ENCODE measurements around the gene ZC3H13. TPM values are rescaled to one million over a fixed set of nuclear protein-coding genes. Genes with fewer than 3 reads are reported as not detected.

ZC3H13 gene
- total and polyA plus RNA-seq, 2 donors (not counting 1 experiment from before 2014, with no cell fraction given): 4.8 to 65.7 TPM

DNA sequence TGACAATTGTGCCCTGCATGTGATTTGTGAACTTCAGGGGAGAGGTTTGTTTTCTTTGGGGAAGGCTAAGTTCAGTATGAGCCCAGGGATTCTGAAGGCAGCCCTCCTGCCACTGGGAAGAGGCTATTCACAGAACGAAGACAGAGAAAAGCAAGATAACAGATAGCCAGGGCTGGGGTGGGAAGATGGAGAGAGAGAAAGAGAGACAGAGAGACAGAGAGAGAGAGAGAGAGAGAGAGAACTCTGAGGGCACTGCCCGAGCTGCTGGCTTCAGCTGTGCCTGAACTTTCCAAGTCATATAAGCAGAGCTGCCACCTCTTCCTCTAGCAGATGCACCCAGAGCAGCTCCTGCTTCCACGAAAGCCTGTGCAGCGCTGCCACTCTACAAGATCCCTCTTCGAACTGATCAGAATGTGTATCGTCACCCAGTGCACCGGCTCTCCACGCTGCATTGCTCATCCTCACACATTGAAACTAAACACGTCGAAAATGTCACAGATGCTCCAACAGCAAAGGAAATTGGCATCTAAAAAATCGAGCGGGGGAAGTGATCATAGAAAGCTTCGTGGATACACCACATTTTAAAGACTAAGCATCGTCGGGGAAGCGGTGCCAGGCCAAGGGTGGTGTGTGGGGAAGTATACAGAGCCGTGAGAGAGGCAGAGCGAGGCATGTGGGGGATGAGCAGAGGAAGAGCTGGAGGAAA, 119.2 kb downstream of the ZC3H13 start:
- TF ChIP-seq, protein P1, sequence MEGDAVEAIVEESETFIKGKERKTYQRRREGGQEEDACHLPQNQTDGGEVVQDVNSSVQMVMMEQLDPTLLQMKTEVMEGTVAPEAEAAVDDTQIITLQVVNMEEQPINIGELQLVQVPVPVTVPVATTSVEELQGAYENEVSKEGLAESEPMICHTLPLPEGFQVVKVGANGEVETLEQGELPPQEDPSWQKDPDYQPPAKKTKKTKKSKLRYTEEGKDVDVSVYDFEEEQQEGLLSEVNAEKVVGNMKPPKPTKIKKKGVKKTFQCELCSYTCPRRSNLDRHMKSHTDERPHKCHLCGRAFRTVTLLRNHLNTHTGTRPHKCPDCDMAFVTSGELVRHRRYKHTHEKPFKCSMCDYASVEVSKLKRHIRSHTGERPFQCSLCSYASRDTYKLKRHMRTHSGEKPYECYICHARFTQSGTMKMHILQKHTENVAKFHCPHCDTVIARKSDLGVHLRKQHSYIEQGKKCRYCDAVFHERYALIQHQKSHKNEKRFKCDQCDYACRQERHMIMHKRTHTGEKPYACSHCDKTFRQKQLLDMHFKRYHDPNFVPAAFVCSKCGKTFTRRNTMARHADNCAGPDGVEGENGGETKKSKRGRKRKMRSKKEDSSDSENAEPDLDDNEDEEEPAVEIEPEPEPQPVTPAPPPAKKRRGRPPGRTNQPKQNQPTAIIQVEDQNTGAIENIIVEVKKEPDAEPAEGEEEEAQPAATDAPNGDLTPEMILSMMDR (IDR thresholded peaks at IDR 0.05): no peak
- no peak for TF ChIP-seq EZH2 (IDR thresholded peaks at IDR 0.05; ENCODE audit: borderline replicate concordance, insufficient read depth, low read depth, low read length, poor library complexity, severe bottlenecking)
- intact Hi-C loops (cut with micrococcal nuclease): no loop called here
- no peaks in the 10 kb centered on the region for H3K4me1 Mint-ChIP-seq
- Histone ChIP-seq H3K4me3 (ENCODE audit: control extremely low read depth in 1 of 5, extremely low read depth in 1 of 5, insufficient read depth in 1 of 5, low read depth in 2 of 5, low read length in 4 of 5) (no peak overlapping the region), H3K79me2 (ENCODE audit: control insufficient read depth, insufficient read depth, low read length) (no peaks in the 10 kb centered on the region), H4K20me1 (ENCODE audit: control insufficient read depth, insufficient read depth, low read length, poor library complexity, severe bottlenecking) (no peaks in the 10 kb centered on the region), H3K36me3 (replicated peaks in 1 of 2; ENCODE audit: control extremely low read depth in 1 of 2, control insufficient read depth in 1 of 2, extremely low read depth in 1 of 2, insufficient read depth in 2 of 2, low read length in 1 of 2) (no peaks in the 10 kb centered on the region), H3K4me1 (ENCODE audit: control insufficient read depth in 2 of 2, insufficient read depth in 2 of 2, low read length in 2 of 2) (no peaks in the 10 kb centered on the region), H2AFZ (ENCODE audit: insufficient read depth, low read depth, low read length, poor library complexity, severe bottlenecking) (no peak overlapping the region), H3K27me3 (replicated peaks in 1 of 4; ENCODE audit: control extremely low read depth in 1 of 4, control insufficient read depth in 3 of 4, insufficient read depth in 4 of 4, low read length in 3 of 4) (peaks cover 0 to 13% (median 0%) of the 10 kb centered on the region in 4 experiments), H3K4me2 (replicated peaks; ENCODE audit: low read depth, low read length, poor library complexity, severe bottlenecking) (no peak overlapping the region), H3K9ac (ENCODE audit: low read length) (no peak overlapping the region), H3K9me3 (ENCODE audit: control extremely low read depth in 1 of 3, control insufficient read depth in 2 of 3, insufficient read depth in 1 of 3, low read length in 2 of 3) (peaks cover 0 to 4% (median 0%) of the 10 kb centered on the region in 3 donors), H3K27ac (ENCODE audit: low read length in 2 of 2) (no peak overlapping the region)
- no peak overlapping the region for H3K27ac Mint-ChIP-seq
- H3K9me3 Mint-ChIP-seq (ENCODE audit: insufficient read depth): no peaks in the 10 kb centered on the region
- POLR2A ChIA-PET: no interaction called here
- WGBS (ENCODE audit: insufficient coverage): 85% methylated on average over 18 of the region's 18 CpGs
- peaks cover 35% of the 10 kb centered on the region for H3K27me3 Mint-ChIP-seq
- CTCF ChIA-PET: no interaction called here
- DNase-seq (no peak), ATAC-seq (ENCODE audit: low read depth) (no peak)
- H3K4me3 Mint-ChIP-seq: no peak overlapping the region

DNA sequence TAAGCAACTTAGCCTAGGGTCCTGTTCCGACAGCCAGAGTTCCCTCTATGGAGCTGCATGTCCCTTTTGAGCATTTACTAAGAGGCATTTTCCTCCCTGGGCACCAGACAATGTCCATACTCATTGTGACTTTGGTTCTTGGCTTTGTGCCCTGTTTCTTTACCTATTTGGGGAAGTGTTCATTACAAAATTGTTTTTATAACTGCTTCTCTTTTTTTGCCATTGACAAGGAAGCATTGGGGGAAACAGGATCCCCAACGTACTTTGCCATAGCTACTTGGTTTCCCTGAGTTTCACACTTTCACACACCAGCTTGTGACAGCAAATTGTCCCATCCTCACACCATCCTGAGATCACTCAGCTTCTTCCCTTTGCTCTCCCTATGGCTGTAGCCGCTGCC, 119.9 kb downstream of the ZC3H13 start:
- Histone ChIP-seq H3K9me3 (ENCODE audit: control extremely low read depth in 1 of 3, control insufficient read depth in 2 of 3, insufficient read depth in 1 of 3, low read length in 2 of 3) (peaks cover 0 to 4% (median 0%) of the 10 kb centered on the region in 3 donors), H3K36me3 (replicated peaks in 1 of 2; ENCODE audit: control extremely low read depth in 1 of 2, control insufficient read depth in 1 of 2, extremely low read depth in 1 of 2, insufficient read depth in 2 of 2, low read length in 1 of 2) (no peaks in the 10 kb centered on the region), H3K27ac (ENCODE audit: low read length in 2 of 2) (no peak overlapping the region), H3K27me3 (replicated peaks in 1 of 4; ENCODE audit: control extremely low read depth in 1 of 4, control insufficient read depth in 3 of 4, insufficient read depth in 4 of 4, low read length in 3 of 4) (peaks cover 0 to 13% (median 0%) of the 10 kb centered on the region in 4 experiments), H2AFZ (ENCODE audit: insufficient read depth, low read depth, low read length, poor library complexity, severe bottlenecking) (no peak overlapping the region), H3K9ac (ENCODE audit: low read length) (no peak overlapping the region), H4K20me1 (ENCODE audit: control insufficient read depth, insufficient read depth, low read length, poor library complexity, severe bottlenecking) (no peaks in the 10 kb centered on the region), H3K79me2 (ENCODE audit: control insufficient read depth, insufficient read depth, low read length) (no peaks in the 10 kb centered on the region), H3K4me2 (replicated peaks; ENCODE audit: low read depth, low read length, poor library complexity, severe bottlenecking) (no peak overlapping the region), H3K4me1 (ENCODE audit: control insufficient read depth in 2 of 2, insufficient read depth in 2 of 2, low read length in 2 of 2) (no peaks in the 10 kb centered on the region), H3K4me3 (ENCODE audit: control extremely low read depth in 1 of 5, extremely low read depth in 1 of 5, insufficient read depth in 1 of 5, low read depth in 2 of 5, low read length in 4 of 5) (no peak overlapping the region)
- Mint-ChIP-seq H3K9me3 (ENCODE audit: insufficient read depth) (no peaks in the 10 kb centered on the region), H3K4me3 (no peak overlapping the region), H3K27ac (no peak overlapping the region), H3K27me3 (peaks cover 35% of the 10 kb centered on the region), H3K4me1 (no peaks in the 10 kb centered on the region)
- WGBS (ENCODE audit: insufficient coverage): 42% methylated on average over 2 of the region's 3 CpGs
- DNase-seq (no peak), ATAC-seq (ENCODE audit: low read depth) (no peak)
- TF ChIP-seq, protein P1 (IDR thresholded peaks at IDR 0.05): no peak
- no peak for TF ChIP-seq EZH2 (IDR thresholded peaks at IDR 0.05; ENCODE audit: borderline replicate concordance, insufficient read depth, low read depth, low read length, poor library complexity, severe bottlenecking)
- intact Hi-C loops (cut with micrococcal nuclease): no loop called here
- ChIA-PET CTCF (no interaction called here), POLR2A (no interaction called here)

Data from B cell (primary cell).